PC-3 (cell line): ENCODE measurements around the gene FBXL13. TPM values are rescaled to one million over a fixed set of nuclear protein-coding genes. Genes with fewer than 3 reads are reported as not detected.
"Not testable (repeated sequence)": the region's sequence is repeated elsewhere in the genome, so short reads cannot be mapped to it uniquely, and the experiment has no call there.

Experiments
- ATAC-seq: fragments of 200-7000 bp; cut with Tn5 transposase; 2 replicates; pipeline ENCODE4 v1.9.1; 2020; ENCODE audit warnings: mild to moderate bottlenecking, moderate library complexity
- BruUV-seq: library from RNA; stranded (reverse); fragments of 400-500 nt; replicated peaks from 2 replicates; lab custom pipeline; 2021; lab: Mats Ljungman, UMichigan
- CTCF ChIA-PET: fragments of 300-600 bp; sonication (Branson Sonifier 250); formaldehyde crosslinking; loops from one replicate; lab custom pipeline; 2022; ENCODE audit warnings: antibody characterized with exemption; lab: Charles Lee
- POLR2A ChIA-PET: fragments of 300-600 bp; sonication (Branson Sonifier 250); formaldehyde crosslinking; loops from one replicate; lab custom pipeline; 2022; ENCODE audit warnings: antibody characterized with exemption; ENCODE audit not compliant: unreplicated experiment; lab: Charles Lee
- DNase-seq: peaks from one replicate; pipeline ENCODE4 v3.0.0-alpha.2; 2015
- H2AFZ ChIP-seq: fragments of 300-600 bp; sonication (generic); 2 replicates; pipeline ENCODE4 v1.6.0; 2016; ENCODE audit warnings: antibody characterized with exemption, low read length
- H3F3A ChIP-seq: fragments of 300-600 bp; sonication (generic); one replicate; pipeline ENCODE4 v1.6.0; 2017; ENCODE audit warnings: antibody characterized with exemption, low read length, control low read depth, mild to moderate bottlenecking; ENCODE audit not compliant: unreplicated experiment
- H3K27ac ChIP-seq: fragments of 300-600 bp; sonication (generic); 2 replicates; pipeline ENCODE4 v1.5.1; 2016; ENCODE audit warnings: mild to moderate bottlenecking, low read length
- H3K27me3 ChIP-seq: fragments of 300-600 bp; sonication (generic); 2 replicates; pipeline ENCODE4 v1.6.1; 2016; ENCODE audit warnings: low read length, mixed read lengths
- H3K36me3 ChIP-seq: fragments of 300-600 bp; sonication (generic); 2 replicates; pipeline ENCODE4 v1.6.1; 2016; ENCODE audit warnings: low read depth, mixed run types, low read length, mixed read lengths
- H3K4me1 ChIP-seq: fragments of 300-600 bp; sonication (generic); 2 replicates; pipeline ENCODE4 v1.5.1; 2016; ENCODE audit warnings: low read length; ENCODE audit not compliant: insufficient read depth
- H3K4me2 ChIP-seq: fragments of 300-600 bp; sonication (generic); 2 replicates; pipeline ENCODE4 v1.6.0; 2016; ENCODE audit warnings: low read length
- H3K4me3 ChIP-seq: fragments of 300-600 bp; sonication (generic); 2 replicates; pipeline ENCODE4 v1.5.1; 2016; ENCODE audit warnings: mild to moderate bottlenecking, low read length, mixed read lengths
- H3K79me2 ChIP-seq: fragments of 300-600 bp; sonication (generic); 2 replicates; pipeline ENCODE4 v1.6.1; 2017; ENCODE audit warnings: low read length, mixed read lengths
- H3K9ac ChIP-seq: fragments of 300-600 bp; sonication (generic); 2 replicates; pipeline ENCODE4 v1.6.0; 2016; ENCODE audit warnings: mild to moderate bottlenecking, low read length
- H3K9me2 ChIP-seq: fragments of 300-600 bp; sonication (generic); replicated peaks from 2 replicates; pipeline ENCODE4 v1.6.1; 2016; ENCODE audit warnings: mixed run types, low read length, mixed read lengths
- H3K9me3 ChIP-seq: fragments of 300-600 bp; sonication (generic); 2 replicates; pipeline ENCODE4 v1.6.1; 2016; ENCODE audit warnings: low read length, mixed read lengths
- H4K20me1 ChIP-seq: fragments of 300-600 bp; sonication (generic); 2 replicates; pipeline ENCODE4 v1.6.1; 2016; ENCODE audit warnings: low read length, mixed read lengths
- EZH2 ChIP-seq: fragments of 300-600 bp; sonication (generic); IDR thresholded peaks from one replicate; pipeline ENCODE4 v1.6.1; 2017; ENCODE audit warnings: antibody characterized with exemption, mild to moderate bottlenecking, low read length; ENCODE audit not compliant: unreplicated experiment
- EZH2phosphoT487 ChIP-seq: fragments of 300-600 bp; sonication (generic); IDR thresholded peaks from 2 replicates; pipeline ENCODE4 v1.6.1; 2018; ENCODE audit warnings: mild to moderate bottlenecking, antibody characterized with exemption, low read length, borderline replicate concordance
- intact Hi-C: fragments of 100-400 bp; cut with micrococcal nuclease; formaldehyde crosslinking; loops from 2 replicates; pipeline ENCODE4 v1.9.0; 2023
- total RNA-seq: library from RNA; depleted of rRNA; stranded (reverse); fragments of >200 nt; gene quantifications from 2 replicates; pipeline ENCODE4 v1.2.3, GENCODE V29; 2014
- TF ChIP-seq, protein P1 (sequence below): fragments of 300-600 bp; sonication (generic); conservative IDR thresholded peaks from 2 replicates; pipeline ENCODE4 v1.5.1; 2017; ENCODE audit warnings: antibody characterized with exemption, low read depth, mild to moderate bottlenecking, low read length

Gene FBXL13
- total RNA-seq, 1 experiment from 2014 or later: 1.1 TPM

DNA sequence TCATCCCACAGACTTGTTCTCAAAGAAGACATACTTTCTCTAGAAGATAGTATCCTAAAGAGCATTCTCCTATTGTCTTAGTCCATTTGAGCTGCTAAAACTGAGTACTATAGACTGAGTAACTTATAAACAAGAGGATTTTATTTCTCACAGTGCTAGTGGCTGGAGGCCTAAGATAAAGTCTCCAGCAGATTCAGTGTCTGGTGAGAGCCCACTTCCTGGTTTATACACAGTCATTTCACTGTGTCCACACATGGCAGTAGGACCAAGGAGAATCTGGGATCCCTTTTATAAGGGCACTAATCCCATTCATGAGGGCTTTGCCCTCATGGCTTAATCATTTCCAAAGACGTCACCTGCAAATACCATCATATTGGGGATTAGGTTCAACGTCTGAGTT is 93.1 kb downstream of the FBXL13 start:
- 0 out of 2 replicates have a peak, but pooled peaks cover 2% of the 10 kb centered on the region for H3K36me3 ChIP-seq

DNA sequence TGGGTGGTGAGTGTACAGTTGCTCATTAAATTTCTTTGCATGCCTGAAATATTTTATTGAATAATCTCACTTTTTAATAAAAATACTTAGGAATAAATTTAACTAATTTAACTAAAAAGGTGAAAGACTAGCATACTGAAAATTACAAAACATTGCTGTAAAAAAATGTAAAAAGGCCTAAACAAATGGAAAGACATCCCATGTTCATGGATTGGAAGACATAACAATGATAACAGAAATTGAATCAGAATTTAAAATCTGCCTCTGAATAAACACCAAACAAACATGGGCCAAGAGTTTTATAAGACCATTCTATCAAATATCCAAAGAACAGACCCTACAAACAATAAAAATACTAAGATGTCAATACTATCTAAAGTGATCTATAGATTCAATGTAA is 94.9 kb downstream of the FBXL13 start:
- Histone ChIP-seq H3K27me3 (no peaks in the 10 kb centered on the region), H3K9ac (no peak overlapping the region), H3K4me1 (peaks cover 8% of the 10 kb centered on the region; the same call in 1 of the 2 replicates), H3K4me2 (no peak overlapping the region), H3F3A (no peaks in the 10 kb centered on the region), H3K4me3 (no peak overlapping the region), H3K36me3 (0 out of 2 replicates have a peak, but pooled peaks cover 2% of the 10 kb centered on the region), H3K79me2 (no peaks in the 10 kb centered on the region), H4K20me1 (no peaks in the 10 kb centered on the region), H3K9me3 (no peaks in the 10 kb centered on the region; the same call in 1 of the 2 replicates), H3K9me2 (no peaks in the 10 kb centered on the region), H3K27ac (no peak overlapping the region), H2AFZ (no peak overlapping the region)
- ChIA-PET POLR2A (no interaction called here), CTCF (no interaction called here)
- BruUV-seq: no TSS peak
- ATAC-seq (no peak), DNase-seq (no peak)
- TF ChIP-seq EZH2phosphoT487 (no peak), EZH2 (no peak)
- TF ChIP-seq, protein P1, sequence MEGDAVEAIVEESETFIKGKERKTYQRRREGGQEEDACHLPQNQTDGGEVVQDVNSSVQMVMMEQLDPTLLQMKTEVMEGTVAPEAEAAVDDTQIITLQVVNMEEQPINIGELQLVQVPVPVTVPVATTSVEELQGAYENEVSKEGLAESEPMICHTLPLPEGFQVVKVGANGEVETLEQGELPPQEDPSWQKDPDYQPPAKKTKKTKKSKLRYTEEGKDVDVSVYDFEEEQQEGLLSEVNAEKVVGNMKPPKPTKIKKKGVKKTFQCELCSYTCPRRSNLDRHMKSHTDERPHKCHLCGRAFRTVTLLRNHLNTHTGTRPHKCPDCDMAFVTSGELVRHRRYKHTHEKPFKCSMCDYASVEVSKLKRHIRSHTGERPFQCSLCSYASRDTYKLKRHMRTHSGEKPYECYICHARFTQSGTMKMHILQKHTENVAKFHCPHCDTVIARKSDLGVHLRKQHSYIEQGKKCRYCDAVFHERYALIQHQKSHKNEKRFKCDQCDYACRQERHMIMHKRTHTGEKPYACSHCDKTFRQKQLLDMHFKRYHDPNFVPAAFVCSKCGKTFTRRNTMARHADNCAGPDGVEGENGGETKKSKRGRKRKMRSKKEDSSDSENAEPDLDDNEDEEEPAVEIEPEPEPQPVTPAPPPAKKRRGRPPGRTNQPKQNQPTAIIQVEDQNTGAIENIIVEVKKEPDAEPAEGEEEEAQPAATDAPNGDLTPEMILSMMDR: no peak
- intact Hi-C loops: no loop called here

More for the DNA sequence above, 93.1 kb downstream of the FBXL13 start:
- ChIA-PET CTCF (no interaction called here), POLR2A (no interaction called here)
- H3K27me3 ChIP-seq: no peaks in the 10 kb centered on the region
- no peak overlapping the region for H3K4me3 ChIP-seq
- no peak for ATAC-seq
- no peak overlapping the region for H2AFZ ChIP-seq
- H3K9me2 ChIP-seq: no peaks in the 10 kb centered on the region
- H4K20me1 ChIP-seq: no peaks in the 10 kb centered on the region
- H3K9me3 ChIP-seq: no peaks in the 10 kb centered on the region; the same call in 1 of the 2 replicates
- no peaks in the 10 kb centered on the region for H3K79me2 ChIP-seq
- no TSS peak for BruUV-seq
- TF ChIP-seq, protein P1: no peak
- TF ChIP-seq EZH2phosphoT487 (no peak), EZH2 (no peak)
- DNase-seq: no peak
- intact Hi-C loops: no loop called here
- H3K27ac ChIP-seq: no peak overlapping the region
- no peak overlapping the region for H3K9ac ChIP-seq
- H3F3A ChIP-seq: no peaks in the 10 kb centered on the region
- H3K4me2 ChIP-seq: no peak overlapping the region
- H3K4me1 ChIP-seq: peaks cover 8% of the 10 kb centered on the region; the same call in 1 of the 2 replicates

DNA sequence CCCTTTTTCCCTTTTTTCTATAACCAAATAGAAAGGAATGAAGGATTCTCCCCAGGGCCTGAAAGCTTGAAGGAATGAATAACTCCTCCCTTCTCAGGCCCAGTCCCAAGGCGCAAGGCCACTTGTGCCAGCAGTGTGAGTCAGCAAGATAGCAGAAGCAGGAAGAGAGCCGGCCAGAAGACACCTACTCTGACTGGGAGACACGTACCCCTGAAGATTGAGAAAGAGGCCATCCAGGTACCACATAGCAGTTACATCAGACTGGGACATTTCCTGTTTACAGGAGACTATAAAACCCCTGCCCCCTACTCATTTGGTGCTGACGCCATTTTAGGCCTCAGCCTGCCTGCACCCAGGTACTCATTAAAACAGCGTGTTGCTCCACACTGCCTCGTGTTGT is 96.3 kb downstream of the FBXL13 start:
- DNase-seq (peak; percentile 77), ATAC-seq (peak; percentile 61)
- Histone ChIP-seq H4K20me1 (no peaks in the 10 kb centered on the region), H3K4me1 (peaks cover 8% of the 10 kb centered on the region; the same call in 1 of the 2 replicates), H3K9ac (0 out of 2 replicates have a peak overlapping the region, but pooled peaks have one; percentile 12), H3K4me3 (no peak overlapping the region), H2AFZ (peak overlapping the region; percentile 57; the same call in 1 of the 2 replicates), H3K9me3 (no peaks in the 10 kb centered on the region; the same call in 1 of the 2 replicates), H3K27ac (peak overlapping the region; percentile 54), H3K27me3 (no peaks in the 10 kb centered on the region), H3K4me2 (no peak overlapping the region; the same call in 1 of the 2 replicates), H3K9me2 (no peaks in the 10 kb centered on the region), H3K36me3 (0 out of 2 replicates have a peak, but pooled peaks cover 2% of the 10 kb centered on the region), H3K79me2 (no peaks in the 10 kb centered on the region), H3F3A (no peaks in the 10 kb centered on the region)
- BruUV-seq: no TSS peak
- POLR2A ChIA-PET: no interaction called here
- TF ChIP-seq EZH2phosphoT487 (no peak), EZH2 (no peak)
- TF ChIP-seq, protein P1: no peak
- intact Hi-C loops: no loop called here
- CTCF ChIA-PET: no interaction called here

DNA sequence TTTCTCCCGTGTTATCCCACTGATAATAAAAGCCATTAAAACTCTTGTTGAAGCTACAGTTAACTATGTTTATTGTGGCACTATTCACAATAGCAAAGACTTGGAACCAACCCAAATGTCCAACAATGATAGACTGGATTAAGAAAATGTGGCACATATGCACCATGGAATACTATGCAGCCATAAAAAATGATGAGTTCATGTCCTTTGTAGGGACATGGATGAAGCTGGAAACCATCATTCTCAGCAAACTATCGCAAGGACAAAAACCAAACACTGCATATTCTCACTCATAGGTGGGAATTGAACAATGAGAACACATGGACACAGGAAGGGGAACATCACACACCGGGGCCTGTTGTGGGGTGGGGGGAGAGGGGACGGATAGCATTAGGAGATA is 97.0 kb downstream of the FBXL13 start:
- H2AFZ ChIP-seq, H3K4me2 ChIP-seq, DNase-seq, H3K27ac ChIP-seq, H3F3A ChIP-seq, POLR2A ChIA-PET, H4K20me1 ChIP-seq, intact Hi-C loops, BruUV-seq, H3K27me3 ChIP-seq, CTCF ChIA-PET, H3K9me3 ChIP-seq, H3K79me2 ChIP-seq, H3K4me1 ChIP-seq, ATAC-seq, H3K4me3 ChIP-seq, H3K36me3 ChIP-seq, H3K9ac ChIP-seq, H3K9me2 ChIP-seq: not testable (repeated sequence)
